Tibial artery (tissue), 4 donors: ENCODE data around the gene SIRPA.
"Not testable (repeated sequence)": the region's sequence is repeated elsewhere in the genome, so short reads cannot be mapped to it uniquely, and the experiment has no call there.

Experiments used
- DNase-seq, 2 donors: peaks; one replicate each; pipeline ENCODE4 v3.0.0-alpha.2; 2019
- H3K27ac ChIP-seq, 2 donors: fragments of 200-600 bp; sonication (generic) in 1 of 2; 1 replicate in 1 of 2; 2 replicates in 1 of 2; pipeline ENCODE4 v1.5.1; 2018 to 2019; ENCODE audit warnings: mild to moderate bottlenecking in 1 of 2
- H3K27me3 ChIP-seq, 2 donors: fragments of 200-600 bp; sonication (generic) in 1 of 2; one replicate each; pipeline versions ENCODE4 v1.5.1 to v1.6.0; 2016 to 2019
- H3K36me3 ChIP-seq, 3 donors: fragments of 200-600 bp; sonication (generic) in 2 of 3; one replicate each; pipeline ENCODE4 v1.5.1; 2016 to 2019; ENCODE audit warnings: mild to moderate bottlenecking in 2 of 3
- H3K4me1 ChIP-seq, 4 donors: fragments of 200-600 bp; sonication (generic) in 2 of 4; 1 replicate in 3 of 4; 2 replicates in 1 of 4; pipeline ENCODE4 v1.5.1; 2016 to 2019
- H3K4me3 ChIP-seq, 2 donors: fragments of 200-600 bp; sonication (generic) in 1 of 2; 1 replicate in 1 of 2; 2 replicates in 1 of 2; pipeline ENCODE4 v1.5.1; 2018 to 2019; ENCODE audit warnings: mild to moderate bottlenecking in 2 of 2
- H3K9me3 ChIP-seq, 3 donors: fragments of 200-600 bp; sonication (generic) in 1 of 3; one replicate each; pipeline ENCODE4 v1.5.1; 2016 to 2019
- CTCF ChIP-seq, 2 experiments: fragments of 200-600 bp in 1 of 2; fragments of 450-650 bp in 1 of 2; IDR thresholded peaks; one replicate each; pipeline ENCODE4 v1.5.1; 2017 to 2019; ENCODE audit warnings: antibody characterized with exemption in 2 of 2, mild to moderate bottlenecking in 1 of 2, moderate library complexity in 1 of 2
- intact Hi-C: fragments of 100-400 bp; cut with DNase I; formaldehyde crosslinking; loops from one replicate; pipeline ENCODE4 v1.15.0; 2023; ENCODE audit warnings: low total_unique reads

The SIRPA gene

GRCh38 chr20:1915725-1916124, 20.5 kb downstream of the SIRPA start:
- Histone ChIP-seq H3K27ac (no peak overlapping the region), H3K4me1 (no peaks in the 10 kb centered on the region)

GRCh38 chr20:1917786-1918185, 22.6 kb downstream of the SIRPA start:
- intact Hi-C loops: no loop called here
- peaks cover 21 to 67% (median 33%) of the 10 kb centered on the region in 3 donors for H3K36me3 ChIP-seq
- TF ChIP-seq CTCF (IDR thresholded peaks at IDR 0.05): no peak
- H3K27me3 ChIP-seq: no peaks in the 10 kb centered on the region
- no peak overlapping the region for H3K27ac ChIP-seq
- DNase-seq: no peak
- H3K9me3 ChIP-seq: no peaks in the 10 kb centered on the region
- H3K4me1 ChIP-seq: no peaks in the 10 kb centered on the region
- no peak overlapping the region for H3K4me3 ChIP-seq

More at GRCh38 chr20:1915725-1916124, 20.5 kb downstream of the SIRPA start:
- Histone ChIP-seq H3K27me3 (no peaks in the 10 kb centered on the region), H3K4me3 (no peak overlapping the region), H3K9me3 (no peaks in the 10 kb centered on the region), H3K36me3 (peaks cover 16 to 60% (median 33%) of the 10 kb centered on the region in 3 donors)
- intact Hi-C loops: no loop called here
- no peak for TF ChIP-seq CTCF (IDR thresholded peaks at IDR 0.05)
- DNase-seq: no peak

- no peaks in the 10 kb centered on the region for H3K9me3 ChIP-seq
- H3K27ac ChIP-seq: no peak overlapping the region
- no peak overlapping the region for H3K4me3 ChIP-seq
- DNase-seq: no peak
- intact Hi-C loops: no loop called here
- no peaks in the 10 kb centered on the region for H3K4me1 ChIP-seq
- H3K36me3 ChIP-seq: peaks cover 28 to 75% (median 39%) of the 10 kb centered on the region in 3 donors
- H3K27me3 ChIP-seq: no peaks in the 10 kb centered on the region
- TF ChIP-seq CTCF (IDR thresholded peaks at IDR 0.05): no peak
These were observed 23.4 kb downstream of the SIRPA start for GRCh38 chr20:1918491-1919165.

GRCh38 chr20:1920252-1920651, 25.0 kb downstream of the SIRPA start:
- no peak for TF ChIP-seq CTCF (IDR thresholded peaks at IDR 0.05)
- Histone ChIP-seq H3K36me3 (peaks cover 28 to 92% (median 45%) of the 10 kb centered on the region in 3 donors), H3K27ac (no peak overlapping the region), H3K9me3 (no peaks in the 10 kb centered on the region), H3K4me1 (no peaks in the 10 kb centered on the region), H3K4me3 (no peak overlapping the region), H3K27me3 (no peaks in the 10 kb centered on the region)
- intact Hi-C loops: no loop called here
- no peak for DNase-seq

- no peaks in the 10 kb centered on the region for H3K27me3 ChIP-seq
These were observed 25.6 kb downstream of the SIRPA start for GRCh38 chr20:1920826-1921225.

GRCh38 chr20:1921985-1922384, 26.8 kb downstream of the SIRPA start:
- H3K9me3 ChIP-seq, H3K4me3 ChIP-seq, H3K4me1 ChIP-seq, intact Hi-C loops, H3K27me3 ChIP-seq, H3K27ac ChIP-seq, DNase-seq: not testable (repeated sequence)
- peaks cover 19 to 88% (median 29%) of the 10 kb centered on the region in 3 donors for H3K36me3 ChIP-seq

More at GRCh38 chr20:1920826-1921225, 25.6 kb downstream of the SIRPA start:
- H3K4me1 ChIP-seq: no peaks in the 10 kb centered on the region
- H3K9me3 ChIP-seq: no peaks in the 10 kb centered on the region
- intact Hi-C loops: no loop called here
- H3K36me3 ChIP-seq: peaks cover 25 to 90% (median 40%) of the 10 kb centered on the region in 3 donors
- H3K27ac ChIP-seq: no peak overlapping the region
- no peak for DNase-seq
- H3K4me3 ChIP-seq: no peak overlapping the region
- no peak for TF ChIP-seq CTCF (IDR thresholded peaks at IDR 0.05)
